UCSD-AML1 (cell line): ENCODE data around the gene CASK.

ENCODE experiments used
- DNase-seq: peaks from one replicate; lab custom pipeline; 2025; ENCODE audit not compliant: unreplicated experiment; lab: John Stamatoyannopoulos, UW

CASK gene

DNA sequence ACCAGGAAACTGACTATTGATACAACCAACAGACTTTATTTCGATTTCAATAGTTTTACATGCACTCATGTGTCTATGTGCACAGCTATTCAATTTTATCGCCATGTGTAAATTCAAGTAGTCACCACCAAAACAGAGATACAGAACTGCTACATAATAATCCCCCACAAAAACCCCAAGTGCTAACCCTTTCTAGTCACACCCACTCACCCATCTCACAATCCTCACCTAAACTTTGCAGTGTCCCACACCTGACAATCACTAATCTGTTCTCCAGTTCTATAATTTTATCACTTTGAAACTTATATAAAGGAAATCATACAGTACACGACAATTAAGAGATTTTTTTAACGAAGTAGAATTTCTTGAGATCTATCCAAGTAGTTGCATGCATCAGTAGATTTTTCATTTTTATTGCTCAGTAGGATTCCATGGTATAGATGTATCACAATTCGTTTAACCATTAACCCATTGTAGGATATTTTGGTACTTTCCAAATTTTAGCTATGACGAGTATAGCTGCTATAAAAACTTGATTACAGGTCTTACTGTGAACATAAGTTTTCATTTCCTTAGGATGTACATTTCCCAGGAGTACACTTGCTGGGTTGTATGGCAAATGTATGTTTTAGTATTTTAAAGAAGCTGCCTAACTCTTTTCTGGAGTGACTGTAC, 85.9 kb downstream of the CASK start:
- no peak for DNase-seq

DNA sequence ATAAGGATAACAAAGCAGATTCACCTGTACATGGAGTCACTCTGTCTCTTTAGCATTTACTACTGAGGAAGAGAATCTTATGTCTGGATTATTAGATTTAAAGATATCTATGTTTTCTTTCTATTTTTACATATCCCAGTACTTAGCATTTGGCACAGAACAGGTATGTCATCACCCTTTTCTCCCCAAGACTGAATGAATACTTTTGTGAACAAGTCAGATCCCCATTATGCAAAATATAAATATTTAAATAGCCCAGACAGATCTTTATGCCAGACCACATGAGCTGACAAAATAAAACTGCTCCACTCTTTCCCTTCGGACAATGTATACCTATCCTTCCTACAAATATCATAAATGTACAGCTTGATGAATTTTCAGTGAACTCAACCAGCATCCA, 94.5 kb downstream of the CASK start:
- no peak for DNase-seq

- DNase-seq: no peak
Measured at GRCh38 chrX:41827886-41828285, 95.5 kb downstream of the CASK start.

DNA sequence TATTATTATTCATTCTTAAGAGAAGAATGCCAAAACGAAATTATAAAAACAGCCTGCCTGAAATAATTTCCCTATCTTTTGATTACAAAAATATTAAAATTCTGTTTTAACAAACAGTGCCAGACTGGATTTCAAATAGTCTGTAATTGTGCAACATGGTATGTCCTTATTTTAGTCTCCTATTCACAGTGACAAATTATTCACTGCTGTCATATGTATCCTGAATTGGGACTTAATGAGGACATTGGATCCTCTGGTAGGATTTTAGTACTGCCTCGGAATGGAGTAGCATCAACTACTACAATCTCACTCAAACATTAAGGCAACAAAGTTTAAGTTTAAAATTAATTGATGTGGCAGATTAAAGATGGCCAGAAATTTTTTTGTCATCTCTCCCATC, 97.6 kb downstream of the CASK start:
- no peak for DNase-seq

- no peak for DNase-seq
Measured at GRCh38 chrX:41824551-41824950, 98.8 kb downstream of the CASK start.

- no peak for DNase-seq
Measured at GRCh38 chrX:41823402-41823801, 100.0 kb downstream of the CASK start.

GRCh38 chrX:41822892-41823291, 100.5 kb downstream of the CASK start:
- DNase-seq: no peak

GRCh38 chrX:41808047-41808446, 115.3 kb downstream of the CASK start:
- no peak for DNase-seq

GRCh38 chrX:41802958-41803357, 120.4 kb downstream of the CASK start:
- DNase-seq: no peak

DNA sequence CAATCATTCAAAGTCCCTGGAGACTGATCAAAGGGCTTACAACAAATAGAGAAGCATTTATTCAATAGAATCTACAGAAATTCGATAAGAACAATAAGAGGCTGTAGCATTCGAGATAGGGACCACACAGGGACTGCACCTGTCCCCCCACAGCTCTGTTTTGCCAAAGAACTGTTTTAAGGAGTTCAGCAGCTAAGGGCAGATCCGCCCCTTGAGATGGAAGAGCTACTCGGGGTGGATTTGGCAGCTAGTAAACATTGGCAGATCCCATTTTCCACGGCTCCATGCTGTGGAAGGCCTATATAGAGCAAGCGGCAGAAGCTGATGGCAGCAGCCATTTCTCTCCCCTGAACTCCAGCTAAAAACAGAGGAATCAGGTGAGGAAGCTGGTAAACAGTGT, 123.7 kb downstream of the CASK start:
- DNase-seq: no peak

GRCh38 chrX:41796577-41796976, 126.8 kb downstream of the CASK start:
- DNase-seq: no peak

DNA sequence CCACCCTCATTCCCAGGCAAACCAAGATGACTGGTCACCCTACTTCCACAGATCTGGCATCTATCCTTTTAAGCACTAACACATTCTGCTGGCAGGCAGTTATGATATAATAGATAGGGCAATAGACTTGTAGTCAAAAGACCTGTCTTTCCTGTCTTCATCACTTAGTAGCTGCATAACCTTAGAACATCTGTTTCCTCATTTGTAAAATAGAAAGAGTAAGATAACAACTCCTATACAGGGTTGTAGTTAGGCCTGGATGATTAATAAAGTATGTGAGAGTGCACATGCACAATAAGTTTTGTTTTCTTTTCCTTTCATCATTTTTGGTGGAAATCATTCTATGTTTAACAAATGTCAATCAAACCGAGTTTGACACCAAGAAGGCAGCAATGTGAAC, 127.3 kb downstream of the CASK start:
- DNase-seq: no peak

- DNase-seq: no peak
Measured at GRCh38 chrX:41789374-41789773, 134.0 kb downstream of the CASK start.

DNA sequence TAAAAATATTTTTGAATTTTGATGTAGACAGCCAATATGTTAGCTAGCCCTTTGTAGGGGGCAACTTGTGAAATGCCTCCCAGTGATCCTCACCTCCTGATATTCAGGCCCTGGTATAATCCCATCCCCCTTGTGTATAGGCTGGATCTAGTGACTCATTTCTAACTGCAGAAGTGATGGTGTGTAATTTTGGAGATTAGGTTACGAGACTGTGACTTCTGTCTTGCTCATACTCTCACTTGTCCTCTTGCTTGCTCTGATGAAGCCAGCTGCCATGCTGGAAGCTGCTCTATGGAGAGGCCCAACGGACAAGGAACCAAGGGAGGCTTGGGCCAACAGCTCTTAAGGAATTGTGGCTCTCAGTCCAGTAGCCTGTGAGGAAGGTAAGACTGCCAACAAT, 137.7 kb downstream of the CASK start:
- DNase-seq: no peak

- DNase-seq: no peak
Measured at GRCh38 chrX:41781500-41781899, 141.9 kb downstream of the CASK start.

- no peak for DNase-seq
Measured at GRCh38 chrX:41779941-41780340, 143.4 kb downstream of the CASK start.

DNA sequence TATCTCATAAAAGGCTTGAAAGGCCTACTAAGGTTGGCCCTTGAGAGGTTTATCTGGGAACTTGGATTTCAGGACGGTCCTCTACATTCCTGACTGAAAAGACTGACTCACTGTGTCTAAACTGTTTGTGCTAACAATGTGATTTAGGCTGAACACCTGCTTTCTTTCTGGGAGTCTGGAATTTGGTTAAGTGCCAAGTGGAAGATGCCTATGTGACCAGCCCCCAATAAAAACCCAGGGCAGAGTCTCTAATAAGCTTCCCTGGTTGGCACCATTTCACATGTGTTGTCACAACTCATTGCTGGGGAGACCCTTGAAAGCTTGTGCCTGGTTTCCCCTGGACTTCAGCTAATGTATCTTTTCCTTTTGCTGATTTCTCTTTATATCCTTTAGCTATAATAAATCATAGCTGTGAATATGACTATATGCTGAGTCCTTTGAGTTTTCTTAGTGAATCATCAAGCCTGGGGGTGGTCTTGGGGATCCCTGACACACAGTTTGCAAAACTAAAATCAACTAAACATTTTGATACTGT, 144.3 kb downstream of the CASK start:
- no peak for DNase-seq

DNA sequence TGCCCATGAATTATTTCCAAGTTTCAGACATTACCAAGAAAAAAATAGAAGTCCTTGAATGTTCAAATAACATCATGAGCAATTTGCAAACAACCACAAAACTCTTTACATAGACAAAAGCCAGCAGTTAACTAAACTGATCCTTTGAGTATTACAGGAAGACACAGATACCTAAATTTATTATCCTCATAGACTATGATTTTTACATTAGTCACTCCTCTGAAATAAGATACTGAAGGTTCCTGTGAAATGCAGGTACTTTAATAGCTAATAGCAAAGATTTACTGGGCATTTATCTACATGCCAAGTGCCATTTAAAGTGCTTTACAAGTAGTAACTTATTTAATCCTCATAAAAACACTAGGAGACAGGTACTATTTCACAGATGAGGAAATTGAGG, 161.7 kb downstream of the CASK start:
- no peak for DNase-seq

GRCh38 chrX:41761169-41761568, 162.2 kb downstream of the CASK start:
- DNase-seq: no peak

DNA sequence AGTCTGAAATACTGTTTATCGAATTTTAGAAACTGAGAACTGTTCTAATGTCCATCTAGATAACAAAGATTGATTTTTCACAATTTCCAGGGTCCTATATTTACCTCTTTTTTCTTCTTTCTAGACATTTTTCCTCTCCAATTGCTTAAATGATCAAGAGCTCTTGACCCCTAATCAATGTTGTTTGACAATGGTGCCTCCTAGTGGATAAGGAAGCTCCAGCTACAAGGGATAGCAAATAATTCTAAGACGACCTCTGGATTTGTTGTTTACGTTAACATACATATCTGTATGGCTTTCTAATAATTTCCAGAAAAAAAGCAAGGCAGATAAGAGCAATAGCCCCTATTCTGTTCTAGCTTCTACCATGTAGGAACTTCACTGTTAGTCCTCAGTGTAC, 163.5 kb downstream of the CASK start:
- no peak for DNase-seq

- no peak for DNase-seq
Measured at GRCh38 chrX:41758401-41758800, 165.0 kb downstream of the CASK start.

GRCh38 chrX:41750716-41751115, 172.6 kb downstream of the CASK start:
- no peak for DNase-seq

- DNase-seq: no peak
Measured at GRCh38 chrX:41739871-41740270, 183.5 kb downstream of the CASK start.
